HG03354 (cell line): ENCODE data around the gene MYD88.
A peak's percentile ranks its signal among the peaks of the same experiment; 100 is the strongest.

ENCODE experiments used
- ATAC-seq: cut with Tn5 transposase; IDR thresholded peaks from one replicate; pipeline ENCODE4 v1.9.1; 2021; ENCODE audit warnings: mild to moderate bottlenecking; ENCODE audit not compliant: unreplicated experiment, poor library complexity, severe bottlenecking

Gene MYD88

DNA sequence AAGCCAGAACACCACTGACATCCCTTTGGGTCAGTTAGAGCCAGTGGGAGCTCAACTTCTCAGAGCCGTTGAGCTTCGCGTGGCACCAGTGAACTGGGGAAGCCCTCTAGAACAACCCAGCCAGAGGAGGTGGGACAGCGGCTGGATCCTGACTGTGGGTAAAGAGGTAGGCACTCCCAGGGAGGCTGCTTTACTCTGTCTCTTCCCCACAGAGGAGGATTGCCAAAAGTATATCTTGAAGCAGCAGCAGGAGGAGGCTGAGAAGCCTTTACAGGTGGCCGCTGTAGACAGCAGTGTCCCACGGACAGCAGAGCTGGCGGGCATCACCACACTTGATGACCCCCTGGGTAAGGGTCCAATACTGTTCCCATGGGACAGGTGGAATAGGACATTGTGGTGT is 1.2 kb downstream of the MYD88 start:
- no peak for ATAC-seq

DNA sequence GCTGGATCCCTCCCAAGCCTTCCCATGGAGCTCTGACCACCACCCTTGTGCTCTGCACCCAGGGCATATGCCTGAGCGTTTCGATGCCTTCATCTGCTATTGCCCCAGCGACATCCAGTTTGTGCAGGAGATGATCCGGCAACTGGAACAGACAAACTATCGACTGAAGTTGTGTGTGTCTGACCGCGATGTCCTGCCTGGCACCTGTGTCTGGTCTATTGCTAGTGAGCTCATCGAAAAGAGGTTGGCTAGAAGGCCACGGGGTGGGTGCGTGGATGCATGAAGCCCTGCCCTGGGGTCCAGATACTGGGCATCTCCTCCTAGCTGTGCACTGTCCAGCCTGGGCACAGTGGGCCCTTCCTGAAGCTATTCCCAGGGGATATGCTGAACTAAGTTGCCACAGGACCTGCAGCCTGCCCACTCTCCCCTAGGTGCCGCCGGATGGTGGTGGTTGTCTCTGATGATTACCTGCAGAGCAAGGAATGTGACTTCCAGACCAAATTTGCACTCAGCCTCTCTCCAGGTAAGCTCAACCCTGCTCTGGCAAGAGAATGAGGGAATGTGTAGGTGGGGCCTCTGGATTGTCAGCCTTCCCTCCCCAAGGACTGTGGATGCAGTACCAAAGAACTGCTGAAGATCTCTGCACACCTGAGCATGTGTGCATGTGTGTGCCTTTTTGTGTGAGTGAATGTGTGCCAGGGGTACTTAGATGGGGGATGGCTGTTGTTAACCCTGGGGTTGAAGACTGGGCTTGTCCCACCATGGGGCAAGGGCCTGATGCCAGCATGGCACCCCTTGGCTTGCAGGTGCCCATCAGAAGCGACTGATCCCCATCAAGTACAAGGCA is 2.1 kb downstream of the MYD88 start:
- ATAC-seq, result no peak

DNA sequence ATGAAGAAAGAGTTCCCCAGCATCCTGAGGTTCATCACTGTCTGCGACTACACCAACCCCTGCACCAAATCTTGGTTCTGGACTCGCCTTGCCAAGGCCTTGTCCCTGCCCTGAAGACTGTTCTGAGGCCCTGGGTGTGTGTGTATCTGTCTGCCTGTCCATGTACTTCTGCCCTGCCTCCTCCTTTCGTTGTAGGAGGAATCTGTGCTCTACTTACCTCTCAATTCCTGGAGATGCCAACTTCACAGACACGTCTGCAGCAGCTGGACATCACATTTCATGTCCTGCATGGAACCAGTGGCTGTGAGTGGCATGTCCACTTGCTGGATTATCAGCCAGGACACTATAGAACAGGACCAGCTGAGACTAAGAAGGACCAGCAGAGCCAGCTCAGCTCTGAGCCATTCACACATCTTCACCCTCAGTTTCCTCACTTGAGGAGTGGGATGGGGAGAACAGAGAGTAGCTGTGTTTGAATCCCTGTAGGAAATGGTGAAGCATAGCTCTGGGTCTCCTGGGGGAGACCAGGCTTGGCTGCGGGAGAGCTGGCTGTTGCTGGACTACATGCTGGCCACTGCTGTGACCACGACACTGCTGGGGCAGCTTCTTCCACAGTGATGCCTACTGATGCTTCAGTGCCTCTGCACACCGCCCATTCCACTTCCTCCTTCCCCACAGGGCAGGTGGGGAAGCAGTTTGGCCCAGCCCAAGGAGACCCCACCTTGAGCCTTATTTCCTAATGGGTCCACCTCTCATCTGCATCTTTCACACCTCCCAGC is 2.9 kb downstream of the MYD88 start:
- ATAC-seq, result no peak

DNA sequence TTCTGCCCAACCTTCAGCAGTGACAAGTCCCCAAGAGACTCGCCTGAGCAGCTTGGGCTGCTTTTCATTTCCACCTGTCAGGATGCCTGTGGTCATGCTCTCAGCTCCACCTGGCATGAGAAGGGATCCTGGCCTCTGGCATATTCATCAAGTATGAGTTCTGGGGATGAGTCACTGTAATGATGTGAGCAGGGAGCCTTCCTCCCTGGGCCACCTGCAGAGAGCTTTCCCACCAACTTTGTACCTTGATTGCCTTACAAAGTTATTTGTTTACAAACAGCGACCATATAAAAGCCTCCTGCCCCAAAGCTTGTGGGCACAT is 3.5 kb downstream of the MYD88 start:
- no peak for ATAC-seq

DNA sequence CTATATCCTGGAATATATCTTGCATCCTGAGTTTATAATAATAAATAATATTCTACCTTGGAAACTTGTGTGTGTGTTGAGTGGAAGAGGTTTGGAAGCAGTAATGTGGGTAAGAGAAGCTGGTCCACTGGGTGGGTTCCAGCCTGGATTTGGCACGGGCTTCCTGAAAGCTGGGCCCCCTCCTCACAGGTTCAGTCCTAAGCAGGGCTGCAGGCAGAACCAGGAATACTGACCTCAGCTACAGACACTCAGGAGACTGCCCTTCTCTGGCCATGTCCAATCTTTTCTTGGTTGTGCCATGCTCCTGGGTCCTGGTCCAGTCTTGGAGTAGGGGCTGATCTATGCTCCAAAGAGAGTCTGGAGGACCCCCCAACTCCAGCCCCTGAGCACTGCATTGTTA is 4.5 kb downstream of the MYD88 start:
- no peak for ATAC-seq

DNA sequence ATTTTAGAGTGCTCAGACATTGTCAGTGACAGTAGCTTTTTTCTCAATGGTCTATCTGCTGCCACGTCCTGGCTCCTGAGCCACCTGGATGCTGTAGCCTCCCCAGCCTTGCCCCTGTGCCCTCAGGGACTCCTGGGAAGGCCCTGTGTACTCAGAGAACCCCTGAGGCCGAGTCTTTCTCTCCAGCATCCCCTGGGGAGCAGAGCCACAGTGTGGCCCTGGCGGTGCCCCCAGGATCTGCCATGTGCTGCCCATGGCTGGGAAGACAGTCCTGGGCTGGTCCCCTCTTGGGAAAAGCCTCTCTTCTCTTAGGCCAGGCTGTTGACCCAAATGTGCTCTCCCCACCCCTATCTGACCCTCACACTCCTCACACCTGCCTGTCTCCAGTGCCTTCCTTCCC is 5.0 kb downstream of the MYD88 start:
- no peak for ATAC-seq

DNA sequence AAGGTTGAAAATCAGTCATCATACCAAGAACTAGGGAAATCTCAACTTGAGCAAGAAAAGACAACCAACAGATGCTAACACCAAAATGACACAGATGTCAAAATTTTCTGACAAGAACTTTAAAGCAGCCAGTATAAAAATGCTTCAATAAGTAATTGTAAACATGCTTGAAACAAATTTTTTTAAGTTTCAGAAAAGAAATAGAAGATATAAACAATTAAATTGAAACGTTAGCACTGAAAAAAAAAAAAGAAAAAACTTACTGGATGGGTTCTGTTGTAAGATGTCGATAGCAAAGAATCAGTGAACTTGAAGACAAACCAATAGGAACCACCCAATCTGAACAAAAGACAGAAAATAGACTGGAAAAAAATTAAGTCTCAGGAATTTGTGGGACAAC is 8.0 kb downstream of the MYD88 start:
- ATAC-seq, result no peak

DNA sequence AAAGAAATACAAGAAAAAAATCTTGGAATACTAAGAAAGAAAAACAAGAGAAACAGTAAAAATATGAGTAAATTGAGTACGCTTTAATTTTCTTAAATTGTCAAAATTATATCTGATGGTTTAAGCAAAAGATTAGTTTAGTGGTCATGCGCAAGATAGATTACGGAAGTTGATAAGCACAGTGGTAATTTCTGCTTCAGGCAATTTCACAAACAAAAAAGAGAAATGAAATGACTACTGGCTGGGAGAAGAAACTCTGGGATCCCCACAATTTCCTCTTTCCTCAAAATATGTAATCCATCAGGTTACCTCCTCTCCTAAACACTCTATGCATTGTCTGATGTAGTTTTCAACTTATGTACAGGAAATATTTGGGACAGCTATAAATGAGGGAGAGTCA is 9.0 kb downstream of the MYD88 start:
- no peak for ATAC-seq

DNA sequence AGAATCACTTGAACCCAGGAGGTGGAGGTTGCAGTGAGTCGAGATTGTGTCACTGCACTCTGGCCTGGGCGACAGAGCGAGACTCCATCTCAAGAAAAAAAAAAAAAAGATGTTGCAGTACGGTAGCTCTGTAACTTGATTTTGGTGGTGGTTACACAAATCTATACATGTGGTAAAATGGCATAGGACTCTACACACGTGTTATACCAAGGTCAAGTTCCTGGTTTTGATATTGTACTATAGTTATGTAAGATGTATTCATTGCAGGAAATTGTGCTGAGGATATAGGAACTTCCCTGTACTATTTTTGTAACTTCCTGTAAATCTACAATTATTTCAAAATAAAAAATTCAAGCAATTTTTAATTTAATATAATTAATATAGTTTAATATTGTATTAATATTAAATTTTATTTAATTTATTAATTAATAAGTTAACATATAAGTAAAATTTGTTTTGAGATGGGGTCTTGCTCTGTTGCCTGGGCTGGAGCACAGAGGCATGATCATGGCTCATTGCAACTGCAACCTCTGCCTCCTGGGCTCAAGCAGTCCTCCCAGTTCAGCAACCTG is 9.9 kb downstream of the MYD88 start:
- ATAC-seq, result no peak

DNA sequence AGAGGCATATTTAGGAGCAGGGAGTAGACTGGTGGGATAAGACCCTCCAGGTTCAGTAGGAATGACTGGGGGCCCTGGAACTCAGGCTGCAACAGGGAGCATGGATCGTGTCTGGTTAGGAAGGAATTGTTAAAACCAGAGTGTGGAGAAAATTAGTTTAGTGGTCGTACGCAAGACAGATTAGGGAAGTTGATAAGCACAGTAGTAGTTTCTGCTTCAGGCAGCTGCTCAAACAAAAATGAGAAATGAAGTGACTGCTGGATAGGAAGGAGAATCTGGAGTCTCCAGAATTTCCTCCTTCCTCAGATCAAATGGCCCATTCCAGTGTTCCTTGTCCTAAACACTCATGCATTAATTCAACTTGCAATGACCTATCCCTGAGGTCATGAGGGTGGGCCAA is 11.2 kb downstream of the MYD88 start:
- ATAC-seq, result peak; percentile 50

DNA sequence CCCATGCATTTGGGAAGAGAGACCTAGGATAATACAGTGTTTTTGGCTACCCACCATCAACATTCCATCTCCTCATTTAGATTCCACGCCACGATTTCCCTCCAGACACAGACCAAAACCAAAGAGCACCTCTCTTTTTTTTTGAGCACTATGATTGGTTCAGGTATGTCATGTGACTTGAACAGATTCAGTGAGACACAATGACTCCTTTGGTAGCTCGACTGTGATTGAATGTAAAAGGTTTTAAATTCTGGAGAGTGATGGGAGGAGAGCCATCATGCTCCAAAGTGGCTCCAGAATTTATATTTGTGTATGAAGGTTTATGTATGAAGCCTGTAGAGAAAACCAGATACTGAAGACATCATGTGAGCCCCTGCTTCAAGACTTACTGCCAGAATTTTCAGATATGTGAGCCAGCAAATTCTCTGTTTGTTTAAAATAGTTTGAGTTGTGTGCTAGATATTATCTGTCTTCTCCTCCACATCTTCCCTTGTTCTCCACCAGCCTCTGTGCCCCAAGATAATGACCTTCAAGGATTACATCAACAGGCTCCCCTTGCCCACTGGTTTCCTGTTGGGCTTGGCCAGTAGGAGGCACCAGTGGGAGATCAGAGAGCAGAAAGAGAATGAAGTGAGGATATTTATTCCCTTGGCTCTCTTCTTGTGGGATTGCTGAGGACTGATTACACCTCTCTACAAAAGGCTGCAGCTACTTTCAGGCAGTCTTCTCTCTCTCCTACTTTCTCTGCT is 12.5 kb downstream of the MYD88 start:
- ATAC-seq, result no peak

DNA sequence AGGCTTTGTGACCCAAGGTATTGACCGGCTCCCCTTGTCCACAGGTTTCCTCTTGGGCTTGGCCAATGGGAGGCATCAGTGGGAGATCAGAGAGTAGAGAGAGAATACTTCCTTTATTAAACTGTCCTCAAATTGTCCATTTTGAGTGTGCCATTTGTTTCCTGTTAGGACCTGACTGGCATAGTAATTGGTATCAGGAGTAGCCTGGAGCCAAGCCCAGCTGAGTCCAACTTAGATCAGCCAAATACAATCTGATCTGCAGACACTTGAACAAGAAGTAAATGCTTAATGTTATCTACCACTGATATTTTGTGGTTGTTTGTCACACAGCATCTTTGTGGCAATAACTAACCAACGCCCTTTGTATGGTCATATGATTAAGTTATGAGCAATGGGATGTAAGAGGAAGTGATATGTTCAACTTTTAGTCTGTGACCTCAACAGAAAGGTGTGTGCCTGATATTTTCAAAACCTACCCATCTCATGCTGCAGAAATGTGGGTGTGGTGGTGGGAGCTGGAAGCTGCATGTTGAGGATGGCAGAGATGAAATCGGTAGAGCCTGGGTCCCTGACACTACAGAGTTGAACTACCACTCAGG is 13.3 kb downstream of the MYD88 start:
- no peak for ATAC-seq

DNA sequence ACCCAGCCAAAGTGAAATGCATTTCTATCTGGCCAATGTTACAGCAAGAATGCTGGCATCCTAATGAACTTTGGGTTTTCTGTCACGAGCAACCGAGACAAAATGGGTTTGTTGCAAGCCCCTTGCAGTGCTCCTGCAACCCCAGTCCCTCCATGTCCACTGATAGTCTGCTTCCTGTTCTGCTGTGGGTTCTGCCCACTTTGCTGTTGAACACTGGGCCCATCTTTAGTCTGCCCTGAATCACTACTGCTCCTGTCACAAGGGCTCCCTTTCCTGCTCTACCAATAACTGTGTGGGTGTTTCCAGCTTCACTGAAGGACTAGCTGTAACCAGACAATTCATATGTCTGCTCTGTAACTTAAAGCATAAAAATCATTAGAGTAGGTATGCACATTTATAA is 14.1 kb downstream of the MYD88 start:
- no peak for ATAC-seq

DNA sequence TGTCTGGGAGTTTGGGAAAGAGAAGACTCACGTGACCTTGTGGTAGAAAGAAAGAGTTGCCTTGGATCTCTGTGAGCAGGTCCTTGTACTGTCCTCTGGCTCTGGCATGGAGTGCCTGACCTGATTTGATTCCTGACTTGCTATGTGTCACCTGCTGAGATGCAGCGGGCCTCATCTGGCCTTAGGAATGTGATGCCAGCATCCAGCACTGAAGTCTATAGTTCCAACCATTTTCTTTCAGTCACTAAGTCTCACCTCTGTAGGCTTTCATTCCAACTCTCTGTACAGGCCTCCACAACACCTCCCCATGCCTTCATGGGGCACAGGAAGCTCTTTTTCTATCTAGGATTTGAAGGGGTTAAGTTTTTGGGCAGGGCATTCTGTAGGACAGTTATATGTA is 14.8 kb downstream of the MYD88 start:
- no peak for ATAC-seq

DNA sequence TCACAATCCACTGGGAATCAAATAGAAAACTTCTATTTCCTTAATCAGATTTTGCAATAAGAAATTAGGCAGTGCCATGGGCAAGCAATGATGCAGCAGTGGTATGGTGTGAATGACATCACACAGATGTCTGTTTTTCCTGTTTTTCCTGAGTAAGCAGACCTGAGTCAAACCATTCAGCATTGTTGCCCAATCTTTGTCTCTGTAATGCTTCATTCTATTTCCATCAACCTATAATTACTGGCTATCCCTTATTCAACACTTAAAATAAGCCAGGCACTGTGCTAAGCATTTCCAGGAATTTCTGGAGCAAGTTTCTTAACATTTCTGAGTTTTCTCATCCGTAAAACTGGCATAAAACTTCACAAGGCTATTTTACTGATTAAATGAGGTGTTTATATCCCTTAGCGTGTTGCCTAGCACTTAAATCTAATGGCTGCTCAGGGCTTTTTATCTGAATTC is 15.6 kb downstream of the MYD88 start:
- no peak for ATAC-seq

DNA sequence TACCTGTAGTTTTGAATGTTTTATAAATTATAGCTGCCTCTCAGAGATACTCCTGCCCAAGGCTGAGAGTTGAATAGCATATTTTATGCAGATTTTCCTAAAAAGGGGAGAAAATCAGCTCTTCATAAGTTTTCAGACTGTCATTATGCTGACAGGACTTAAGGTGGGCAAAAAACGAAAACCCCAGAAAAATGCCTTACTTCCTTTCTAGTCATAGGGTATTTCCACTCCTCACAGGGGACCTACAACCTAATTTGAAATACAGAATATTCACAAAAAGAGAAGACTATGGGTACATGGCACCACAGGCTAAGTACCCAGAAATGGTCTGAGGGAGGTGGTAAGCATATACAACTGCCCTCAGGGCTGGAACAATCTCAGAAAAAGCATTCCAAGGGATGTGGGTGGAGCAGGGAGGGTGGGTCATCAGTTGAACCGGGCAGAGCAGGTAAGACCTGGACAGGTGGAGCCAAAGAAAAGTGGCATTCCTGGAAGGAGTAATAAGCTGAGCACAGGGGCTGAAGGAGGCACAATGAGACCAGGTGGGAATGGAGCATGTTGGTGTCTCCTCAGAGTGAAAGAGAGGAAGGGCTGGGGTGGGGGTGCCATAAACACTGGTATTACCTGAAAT is 16.3 kb downstream of the MYD88 start:
- ATAC-seq, result no peak

DNA sequence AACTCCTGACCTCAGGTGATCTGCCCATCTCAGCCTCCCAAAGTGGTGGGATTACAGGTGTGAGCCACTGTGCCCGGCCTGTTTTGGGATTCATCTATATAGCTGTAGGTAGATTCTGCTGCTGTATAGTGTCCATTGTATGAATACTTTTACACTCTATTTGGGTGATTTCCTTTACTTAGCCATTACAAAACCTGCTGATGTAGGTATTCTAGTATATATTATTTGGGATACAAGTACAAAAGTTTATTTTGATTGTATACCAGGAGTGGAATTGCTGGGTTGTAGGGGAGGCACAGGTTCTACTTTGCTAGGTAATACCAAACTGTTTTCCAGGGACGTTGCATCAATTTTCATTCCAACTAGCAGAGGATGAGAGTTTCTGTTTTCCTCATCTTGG is 17.4 kb downstream of the MYD88 start:
- no peak for ATAC-seq

DNA sequence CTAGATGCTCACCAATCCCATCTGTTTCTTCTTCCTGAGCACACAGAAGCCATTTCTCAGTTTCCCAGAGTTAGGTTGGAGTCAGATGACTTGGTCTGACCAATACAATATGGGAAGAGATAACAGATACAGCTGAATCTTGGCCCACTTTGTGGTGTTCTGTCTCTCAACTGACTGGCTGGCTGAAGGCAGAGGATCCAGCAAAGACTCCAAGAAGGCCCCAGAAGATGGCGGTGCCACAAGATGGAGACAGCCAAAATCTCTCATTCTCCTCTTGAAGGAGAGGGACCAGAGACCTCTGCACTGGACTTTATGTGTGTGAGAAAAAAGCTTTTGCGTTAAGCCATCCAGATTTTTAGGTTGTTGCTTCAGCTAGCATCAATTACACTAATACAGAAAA is 18.7 kb downstream of the MYD88 start:
- no peak for ATAC-seq

DNA sequence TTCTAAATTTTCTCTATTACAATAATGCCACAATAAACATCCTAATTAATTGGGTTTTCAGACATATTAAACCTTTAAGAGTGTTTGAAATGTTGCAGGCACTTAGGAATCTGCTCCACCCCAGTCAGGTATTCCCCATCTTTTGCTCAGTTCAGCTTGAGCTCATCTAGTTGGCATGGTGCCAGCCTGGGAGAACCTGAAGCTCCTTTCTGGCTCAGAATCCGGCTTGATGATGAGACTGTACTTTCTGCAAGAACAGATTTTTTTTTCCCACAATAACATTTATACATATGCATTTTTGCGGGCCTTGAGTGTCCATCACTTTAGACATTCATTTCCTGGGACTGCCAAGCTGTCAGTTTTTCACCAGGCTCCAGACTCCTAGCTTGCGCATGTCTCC is 19.1 kb downstream of the MYD88 start:
- ATAC-seq, result no peak

DNA sequence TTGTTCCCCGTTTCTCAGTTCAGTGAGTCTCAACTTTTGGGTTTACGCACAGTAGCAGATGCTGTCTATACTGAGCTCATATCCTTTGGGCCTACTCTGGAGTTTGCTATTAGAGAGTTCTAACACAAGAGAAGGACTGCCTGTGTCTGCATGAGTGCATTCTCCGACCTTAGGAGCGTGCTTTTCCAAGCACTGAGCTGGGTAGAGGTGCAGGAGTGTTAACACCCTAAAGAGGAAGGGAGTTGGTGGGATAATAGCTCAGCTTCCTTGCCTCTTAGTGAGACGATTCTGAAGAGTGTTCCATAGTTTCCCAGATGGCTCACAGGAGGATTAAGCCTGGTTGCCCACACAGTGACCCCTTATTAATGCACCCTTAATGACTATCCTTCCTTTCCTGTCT is 20.0 kb downstream of the MYD88 start:
- no peak for ATAC-seq
